Measurements from ENCODE around the gene CPLX4.

The CPLX4 gene

GRCh38 chr18:59318460-59319050 is at the start of gene CPLX4:
Gene CPLX4, minus strand, starts transcription at chr18:59318649. Its CDS starts 187 bp downstream, at chr18:59318462.
- no peak for DNase-seq

GRCh38 chr18:59360381-59360780 is 41.9 kb upstream of the CPLX4 start:
- DNase-seq, result no peak

GRCh38 chr18:59359576-59359952 is 41.1 kb upstream of the CPLX4 start:
- no peak for DNase-seq

GRCh38 chr18:59358712-59359575 is 40.5 kb upstream of the CPLX4 start, which contains the start of gene LMAN1:
Gene LMAN1, minus strand, starts transcription at chr18:59359265. Its CDS starts 21 bp downstream, at chr18:59359244.
- peak; percentile 95 for DNase-seq

- DNase-seq, result no peak
These were observed 39.9 kb upstream of the CPLX4 start for GRCh38 chr18:59358414-59358711.

GRCh38 chr18:59357928-59358327 is 39.5 kb upstream of the CPLX4 start:
- DNase-seq, result no peak

GRCh38 chr18:59354731-59355130 is 36.3 kb upstream of the CPLX4 start:
- no peak for DNase-seq

- DNase-seq, result no peak
These were observed 34.7 kb upstream of the CPLX4 start for GRCh38 chr18:59353079-59353680.

- no peak for DNase-seq
These were observed 33.9 kb upstream of the CPLX4 start for GRCh38 chr18:59352250-59352855.

GRCh38 chr18:59345556-59345955 is 27.1 kb upstream of the CPLX4 start:
- no peak for DNase-seq

- no peak for DNase-seq
These were observed 26.5 kb upstream of the CPLX4 start for GRCh38 chr18:59344996-59345395.

- DNase-seq, result no peak
These were observed 25.5 kb upstream of the CPLX4 start for GRCh38 chr18:59343926-59344325.

GRCh38 chr18:59340817-59341216 is 22.4 kb upstream of the CPLX4 start:
- no peak for DNase-seq

- no peak for DNase-seq
These were observed 21.9 kb upstream of the CPLX4 start for GRCh38 chr18:59340312-59340711.

- DNase-seq, result no peak
These were observed 14.5 kb upstream of the CPLX4 start for GRCh38 chr18:59332986-59333385.

- DNase-seq, result no peak
These were observed 10.2 kb upstream of the CPLX4 start for GRCh38 chr18:59328683-59329082.

- no peak for DNase-seq
These were observed 7.5 kb upstream of the CPLX4 start for GRCh38 chr18:59325965-59326364.

GRCh38 chr18:59324623-59324971 is 6.1 kb upstream of the CPLX4 start:
- DNase-seq, result no peak

- no peak for DNase-seq
These were observed 5.6 kb upstream of the CPLX4 start for GRCh38 chr18:59323931-59324622.

GRCh38 chr18:59311631-59312030 is 6.8 kb downstream of the CPLX4 start:
- DNase-seq, result no peak

- DNase-seq, result no peak
These were observed 9.6 kb downstream of the CPLX4 start for GRCh38 chr18:59308938-59309260.

GRCh38 chr18:59308248-59308937 is 10.1 kb downstream of the CPLX4 start:
- DNase-seq, result peak; percentile 72

GRCh38 chr18:59306640-59307039 is 11.8 kb downstream of the CPLX4 start:
- no peak for DNase-seq

Measured in CD4-positive, alpha-beta T cell treated with Interleukin-17A for 4 hours (primary cell).